HepG2 (cell line): ENCODE data around the gene ZNF503. TPM values are rescaled to one million over a fixed set of nuclear protein-coding genes. Genes with fewer than 3 reads are reported as not detected.

Source experiments
- AGO2 ChIP-seq: fragments of 200-400 bp; formaldehyde crosslinking; optimal IDR thresholded peaks from 2 replicates; pipeline ENCODE3; 2017; ENCODE audit warnings: mild to moderate bottlenecking, low read depth, low read length, moderate library complexity
- CBX2 ChIP-seq, 2 experiments: fragments of 200-600 bp in 1 of 2; sonication (generic); formaldehyde crosslinking in 1 of 2; IDR thresholded peaks; 2 replicates each; pipeline versions ENCODE4 v1.7.0 to v1.8.1; 2018 to 2022; ENCODE audit warnings: low read depth in 2 of 2, low read length in 1 of 2, mild to moderate bottlenecking in 1 of 2, missing genetic modification reagents in 1 of 2
- GPN1 ChIP-seq: sonication (generic); formaldehyde crosslinking; IDR thresholded peaks from 2 replicates; pipeline ENCODE4 v1.5.1; 2020; ENCODE audit warnings: missing genetic modification reagents, borderline replicate concordance
- MTA1 ChIP-seq: sonication (generic); formaldehyde crosslinking; IDR thresholded peaks from 2 replicates; pipeline ENCODE4 v1.4.0; 2020; ENCODE audit warnings: missing genetic modification reagents, mild to moderate bottlenecking, borderline replicate concordance
- PHF8 ChIP-seq: sonication (generic); formaldehyde crosslinking; IDR thresholded peaks from 2 replicates; pipeline ENCODE4 v1.5.0; 2020; ENCODE audit warnings: missing genetic modification reagents
- RAD21 ChIP-seq: fragments of 450-650 bp; formaldehyde crosslinking; IDR thresholded peaks from 2 replicates; pipeline ENCODE4 v1.5.0; 2020; ENCODE audit warnings: mild to moderate bottlenecking
- SAFB2 ChIP-seq: sonication (generic); formaldehyde crosslinking; IDR thresholded peaks from 2 replicates; pipeline ENCODE4 v1.5.1; 2020; ENCODE audit warnings: missing genetic modification reagents, low read depth, mild to moderate bottlenecking, borderline replicate concordance
- ZNF382 ChIP-seq: sonication (generic); formaldehyde crosslinking; IDR thresholded peaks from 2 replicates; pipeline ENCODE4 v1.5.0; 2020; ENCODE audit warnings: missing genetic modification reagents, mild to moderate bottlenecking, borderline replicate concordance
- ZNF644 ChIP-seq: IDR thresholded peaks from 2 replicates; pipeline ENCODE4 v1.6.1; 2016; ENCODE audit warnings: low read depth
- ZNF704 ChIP-seq: sonication (generic); formaldehyde crosslinking; IDR thresholded peaks from 2 replicates; pipeline ENCODE4 v1.8.1; 2023; ENCODE audit warnings: mild to moderate bottlenecking, inconsistent platforms, moderate library complexity, missing genetic modification reagents, borderline replicate concordance
- ZNF772 ChIP-seq: sonication (generic); formaldehyde crosslinking; IDR thresholded peaks from 2 replicates; pipeline ENCODE4 v1.5.0; 2020; ENCODE audit warnings: mild to moderate bottlenecking, missing genetic modification reagents
- ZSCAN31 ChIP-seq: sonication (generic); formaldehyde crosslinking; IDR thresholded peaks from 2 replicates; pipeline ENCODE4 v1.5.0; 2020; ENCODE audit warnings: low read depth, mild to moderate bottlenecking, missing genetic modification reagents
- polyA plus RNA-seq, 8 experiments: library from polyadenylated mRNA; depleted of rRNA in 3 of 8; stranded (reverse) in 7 of 8; unstranded in 1 of 8; fragments of >200 nt; fragmentation: Illumina TruSeq in 4 of 8; extraction: Trizol in 4 of 8; gene quantifications; 2 replicates each; pipeline versions ENCODE4 v1.2.1 to v1.2.3, GENCODE V29; 2011 to 2016; ENCODE audit warnings: low read depth in 4 of 8, missing spikeins in 1 of 8, mixed read lengths in 1 of 8; ENCODE audit not compliant: insufficient read depth in 1 of 8
- total RNA-seq, 5 experiments: library from RNA; depleted of rRNA; stranded (reverse); fragments of >200 nt; fragmentation: Illumina TruSeq; extraction: Trizol; gene quantifications; 2 replicates each; pipeline ENCODE4 v1.2.3, GENCODE V29; 2016; ENCODE audit warnings: low read depth in 1 of 5
- TF ChIP-seq, protein P1 (sequence below): sonication (generic); formaldehyde crosslinking; IDR thresholded peaks from 2 replicates; pipeline ENCODE4 v1.4.0; 2020; ENCODE audit warnings: mild to moderate bottlenecking, missing genetic modification reagents
- TF ChIP-seq, protein P2 (sequence below): sonication (generic); formaldehyde crosslinking; conservative IDR thresholded peaks from 2 replicates; pipeline ENCODE4 v1.4.0; 2020; ENCODE audit warnings: missing genetic modification reagents
- TF ChIP-seq, protein P3 (sequence below): sonication (generic); formaldehyde crosslinking; IDR thresholded peaks from 2 replicates; pipeline ENCODE4 v1.5.0; 2020; ENCODE audit warnings: mild to moderate bottlenecking, missing genetic modification reagents, borderline replicate concordance

ZNF503 gene
- total and polyA plus RNA-seq, 2 of the 13 experiments (the other 11 are each of a cell fraction or from before 2014, with no cell fraction given): 2.7 to 8.3 TPM

- TF ChIP-seq, protein P1, sequence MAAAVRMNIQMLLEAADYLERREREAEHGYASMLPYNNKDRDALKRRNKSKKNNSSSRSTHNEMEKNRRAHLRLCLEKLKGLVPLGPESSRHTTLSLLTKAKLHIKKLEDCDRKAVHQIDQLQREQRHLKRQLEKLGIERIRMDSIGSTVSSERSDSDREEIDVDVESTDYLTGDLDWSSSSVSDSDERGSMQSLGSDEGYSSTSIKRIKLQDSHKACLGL (CRISPR knock-in tag): peak; percentile 60; the same call in 1 of the 2 replicates
- TF ChIP-seq, protein P2, sequence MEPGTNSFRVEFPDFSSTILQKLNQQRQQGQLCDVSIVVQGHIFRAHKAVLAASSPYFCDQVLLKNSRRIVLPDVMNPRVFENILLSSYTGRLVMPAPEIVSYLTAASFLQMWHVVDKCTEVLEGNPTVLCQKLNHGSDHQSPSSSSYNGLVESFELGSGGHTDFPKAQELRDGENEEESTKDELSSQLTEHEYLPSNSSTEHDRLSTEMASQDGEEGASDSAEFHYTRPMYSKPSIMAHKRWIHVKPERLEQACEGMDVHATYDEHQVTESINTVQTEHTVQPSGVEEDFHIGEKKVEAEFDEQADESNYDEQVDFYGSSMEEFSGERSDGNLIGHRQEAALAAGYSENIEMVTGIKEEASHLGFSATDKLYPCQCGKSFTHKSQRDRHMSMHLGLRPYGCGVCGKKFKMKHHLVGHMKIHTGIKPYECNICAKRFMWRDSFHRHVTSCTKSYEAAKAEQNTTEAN: no peak
- TF ChIP-seq RAD21 (CRISPR knock-in tag): 0 out of 2 replicates have a peak, but pooled peaks have one; percentile 14
- no peak for TF ChIP-seq ZNF704 (CRISPR knock-in tag)
- 0 out of 2 replicates have a peak, but pooled peaks have one; percentile 63 for TF ChIP-seq ZSCAN31
- TF ChIP-seq, protein P3, sequence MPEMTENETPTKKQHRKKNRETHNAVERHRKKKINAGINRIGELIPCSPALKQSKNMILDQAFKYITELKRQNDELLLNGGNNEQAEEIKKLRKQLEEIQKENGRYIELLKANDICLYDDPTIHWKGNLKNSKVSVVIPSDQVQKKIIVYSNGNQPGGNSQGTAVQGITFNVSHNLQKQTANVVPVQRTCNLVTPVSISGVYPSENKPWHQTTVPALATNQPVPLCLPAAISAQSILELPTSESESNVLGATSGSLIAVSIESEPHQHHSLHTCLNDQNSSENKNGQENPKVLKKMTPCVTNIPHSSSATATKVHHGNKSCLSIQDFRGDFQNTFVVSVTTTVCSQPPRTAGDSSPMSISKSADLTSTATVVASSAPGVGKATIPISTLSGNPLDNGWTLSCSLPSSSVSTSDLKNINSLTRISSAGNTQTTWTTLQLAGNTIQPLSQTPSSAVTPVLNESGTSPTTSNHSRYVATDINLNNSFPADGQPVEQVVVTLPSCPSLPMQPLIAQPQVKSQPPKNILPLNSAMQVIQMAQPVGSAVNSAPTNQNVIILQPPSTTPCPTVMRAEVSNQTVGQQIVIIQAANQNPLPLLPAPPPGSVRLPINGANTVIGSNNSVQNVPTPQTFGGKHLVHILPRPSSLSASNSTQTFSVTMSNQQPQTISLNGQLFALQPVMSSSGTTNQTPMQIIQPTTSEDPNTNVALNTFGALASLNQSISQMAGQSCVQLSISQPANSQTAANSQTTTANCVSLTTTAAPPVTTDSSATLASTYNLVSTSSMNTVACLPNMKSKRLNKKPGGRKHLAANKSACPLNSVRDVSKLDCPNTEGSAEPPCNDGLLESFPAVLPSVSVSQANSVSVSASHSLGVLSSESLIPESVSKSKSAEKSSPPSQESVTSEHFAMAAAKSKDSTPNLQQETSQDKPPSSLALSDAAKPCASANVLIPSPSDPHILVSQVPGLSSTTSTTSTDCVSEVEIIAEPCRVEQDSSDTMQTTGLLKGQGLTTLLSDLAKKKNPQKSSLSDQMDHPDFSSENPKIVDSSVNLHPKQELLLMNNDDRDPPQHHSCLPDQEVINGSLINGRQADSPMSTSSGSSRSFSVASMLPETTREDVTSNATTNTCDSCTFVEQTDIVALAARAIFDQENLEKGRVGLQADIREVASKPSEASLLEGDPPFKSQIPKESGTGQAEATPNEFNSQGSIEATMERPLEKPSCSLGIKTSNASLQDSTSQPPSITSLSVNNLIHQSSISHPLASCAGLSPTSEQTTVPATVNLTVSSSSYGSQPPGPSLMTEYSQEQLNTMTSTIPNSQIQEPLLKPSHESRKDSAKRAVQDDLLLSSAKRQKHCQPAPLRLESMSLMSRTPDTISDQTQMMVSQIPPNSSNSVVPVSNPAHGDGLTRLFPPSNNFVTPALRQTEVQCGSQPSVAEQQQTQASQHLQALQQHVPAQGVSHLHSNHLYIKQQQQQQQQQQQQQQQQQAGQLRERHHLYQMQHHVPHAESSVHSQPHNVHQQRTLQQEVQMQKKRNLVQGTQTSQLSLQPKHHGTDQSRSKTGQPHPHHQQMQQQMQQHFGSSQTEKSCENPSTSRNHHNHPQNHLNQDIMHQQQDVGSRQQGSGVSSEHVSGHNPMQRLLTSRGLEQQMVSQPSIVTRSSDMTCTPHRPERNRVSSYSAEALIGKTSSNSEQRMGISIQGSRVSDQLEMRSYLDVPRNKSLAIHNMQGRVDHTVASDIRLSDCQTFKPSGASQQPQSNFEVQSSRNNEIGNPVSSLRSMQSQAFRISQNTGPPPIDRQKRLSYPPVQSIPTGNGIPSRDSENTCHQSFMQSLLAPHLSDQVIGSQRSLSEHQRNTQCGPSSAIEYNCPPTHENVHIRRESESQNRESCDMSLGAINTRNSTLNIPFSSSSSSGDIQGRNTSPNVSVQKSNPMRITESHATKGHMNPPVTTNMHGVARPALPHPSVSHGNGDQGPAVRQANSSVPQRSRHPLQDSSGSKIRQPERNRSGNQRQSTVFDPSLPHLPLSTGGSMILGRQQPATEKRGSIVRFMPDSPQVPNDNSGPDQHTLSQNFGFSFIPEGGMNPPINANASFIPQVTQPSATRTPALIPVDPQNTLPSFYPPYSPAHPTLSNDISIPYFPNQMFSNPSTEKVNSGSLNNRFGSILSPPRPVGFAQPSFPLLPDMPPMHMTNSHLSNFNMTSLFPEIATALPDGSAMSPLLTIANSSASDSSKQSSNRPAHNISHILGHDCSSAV (CRISPR knock-in tag): no peak
- no peak for TF ChIP-seq CBX2 (IDR thresholded peaks at IDR 0.05; ENCODE audit: low read depth, low read length)
- TF ChIP-seq CBX2 (CRISPR knock-in tag; IDR thresholded peaks at IDR 0.05; ENCODE audit: low read depth): no peak
- TF ChIP-seq PHF8 (CRISPR knock-in tag): peak; percentile 64
- peak; percentile 100 for TF ChIP-seq AGO2
- no peak for TF ChIP-seq MTA1 (CRISPR knock-in tag)
- TF ChIP-seq ZNF644 (CRISPR knock-in tag): no peak
- no peak for TF ChIP-seq ZNF382
- peak; percentile 58; the same call in 1 of the 2 replicates for TF ChIP-seq ZNF772 (CRISPR knock-in tag)
- peak; percentile 69; the same call in 1 of the 2 replicates for TF ChIP-seq SAFB2
- no peak for TF ChIP-seq GPN1 (CRISPR knock-in tag)
Measured at GRCh38 chr10:75408911-75409885, 7.6 kb upstream of the ZNF503 start (continued).
